GM18520 (cell line): Measurements from ENCODE around the gene PRSS57.
"Not testable (repeated sequence)": the region's sequence is repeated elsewhere in the genome, so short reads cannot be mapped to it uniquely, and the experiment has no call there.

Experiments used
- ATAC-seq: cut with Tn5 transposase; IDR thresholded peaks from one replicate; pipeline ENCODE4 v1.9.1; 2021; ENCODE audit not compliant: unreplicated experiment

Gene PRSS57

DNA sequence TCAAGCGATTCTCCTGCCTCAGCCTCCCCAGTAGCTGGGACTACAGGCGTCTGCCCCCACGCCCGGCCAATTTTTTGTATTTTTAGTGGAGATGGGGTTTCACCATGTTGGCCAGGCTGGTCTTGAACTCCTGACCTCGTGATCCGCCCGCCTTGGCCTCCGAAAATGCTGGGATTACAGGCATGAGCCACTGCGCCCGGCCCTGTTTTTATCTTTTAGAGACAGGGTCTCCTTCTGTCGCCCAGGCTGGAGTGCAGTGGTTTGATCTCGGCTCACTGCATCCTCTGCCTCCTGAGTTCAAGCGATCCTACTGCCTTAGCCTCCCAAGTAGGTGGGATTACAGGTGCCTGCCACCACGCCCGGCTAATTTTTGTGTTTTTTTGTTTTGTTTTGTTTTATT is 3.3 kb upstream of the PRSS57 start:
- not testable (repeated sequence) for ATAC-seq

DNA sequence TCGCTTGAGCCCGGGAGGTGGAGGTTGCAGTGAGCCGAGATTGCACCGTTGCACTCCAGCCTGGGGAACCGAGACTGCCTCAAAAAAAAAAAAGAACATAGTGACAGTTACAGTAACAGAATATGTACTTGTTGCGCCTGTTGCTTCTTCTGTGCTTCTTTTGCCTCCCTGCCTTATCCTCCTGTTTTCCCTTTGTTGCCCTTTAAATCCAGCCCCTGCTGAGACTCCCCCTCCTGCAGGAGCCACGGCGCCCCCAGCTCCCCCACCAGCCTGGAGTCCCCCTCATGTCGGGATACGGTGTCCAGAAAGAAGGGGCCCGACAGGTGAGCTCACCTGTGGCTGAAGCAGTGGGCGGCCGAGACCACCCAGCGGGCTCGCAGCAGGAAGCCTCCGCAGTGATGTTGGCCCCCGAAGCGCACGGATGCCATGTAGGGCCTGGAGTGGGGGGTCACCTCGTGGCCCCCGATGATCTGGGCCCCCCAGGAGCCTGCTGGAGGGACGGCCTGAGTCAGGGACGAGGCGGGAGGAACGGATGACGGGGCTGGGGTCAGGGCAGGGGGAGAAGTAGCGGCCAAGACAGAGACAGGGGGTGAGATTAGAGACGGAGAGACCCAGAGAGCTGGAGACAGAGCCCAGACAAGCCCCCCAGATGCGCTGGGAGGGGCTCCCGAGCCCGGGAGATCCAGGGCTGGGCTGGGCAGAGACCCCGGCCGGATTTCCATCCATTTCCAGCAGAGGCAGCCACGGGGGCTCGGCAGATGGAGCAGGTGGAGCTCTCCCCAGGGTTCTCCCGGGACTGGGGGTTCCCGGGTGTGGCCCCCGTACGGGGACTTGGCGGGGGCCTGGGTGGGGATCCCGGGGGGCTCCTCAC is 536 bp downstream of the PRSS57 start:
- no peak for ATAC-seq

DNA sequence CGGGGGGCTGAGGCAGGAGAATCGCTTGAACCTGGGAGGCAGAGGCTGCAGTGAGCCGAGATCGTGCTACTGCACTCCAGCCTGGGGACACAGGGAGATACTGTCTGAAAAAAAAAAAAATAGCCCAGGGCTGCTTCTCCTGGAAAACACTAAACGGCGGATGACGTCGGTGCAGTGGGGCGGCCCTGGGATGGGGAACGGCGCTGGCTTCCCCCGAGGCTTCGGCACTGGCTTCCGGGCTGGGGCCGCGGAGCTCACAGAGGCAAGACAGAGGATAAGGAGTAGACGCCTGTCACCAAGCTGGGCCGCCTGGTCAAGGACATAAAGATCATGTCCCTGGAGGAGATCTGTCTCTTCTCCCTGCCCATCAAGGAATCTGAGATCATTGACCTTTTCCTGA is 5.0 kb downstream of the PRSS57 start:
- no peak for ATAC-seq

DNA sequence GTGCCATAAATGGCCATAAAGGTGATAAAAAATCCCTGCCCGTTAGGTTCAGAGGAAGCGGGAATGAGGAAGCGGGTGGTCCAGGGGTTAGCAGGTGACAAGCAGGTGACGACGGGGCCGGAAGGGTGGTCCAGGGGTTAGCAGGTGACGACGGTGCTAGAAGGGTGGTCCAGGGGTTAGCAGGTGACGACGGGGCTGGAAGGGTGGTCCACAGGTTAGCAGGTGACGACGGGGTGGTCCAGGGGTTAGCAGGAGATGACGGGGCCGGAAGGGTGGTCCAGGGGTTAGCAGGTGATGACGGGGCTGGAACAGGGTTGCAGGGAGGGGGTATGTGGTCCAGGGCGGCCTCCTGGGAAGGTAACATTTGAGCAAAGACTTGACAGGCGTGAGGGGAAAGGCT is 6.3 kb downstream of the PRSS57 start:
- ATAC-seq = no peak

DNA sequence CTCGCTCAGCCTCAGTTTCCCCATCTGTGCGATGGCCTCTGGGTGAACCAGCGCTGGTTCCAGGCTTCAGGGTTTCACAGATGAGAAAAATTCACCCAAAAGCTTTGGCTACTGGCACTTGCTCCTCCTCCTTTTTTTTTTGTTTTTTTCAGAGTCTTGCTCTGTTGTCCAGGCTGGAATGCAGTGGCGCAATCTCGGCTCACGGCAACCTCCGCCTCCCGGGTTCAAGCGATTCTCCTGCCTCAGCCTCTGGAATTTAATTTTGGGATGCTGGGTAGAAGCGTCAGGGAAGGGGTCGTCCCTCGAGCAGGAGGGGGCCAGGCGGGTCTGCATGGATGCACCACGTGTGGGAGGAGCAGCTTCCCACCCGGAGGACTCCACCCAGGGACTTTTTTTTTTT is 7.0 kb downstream of the PRSS57 start:
- no peak for ATAC-seq

DNA sequence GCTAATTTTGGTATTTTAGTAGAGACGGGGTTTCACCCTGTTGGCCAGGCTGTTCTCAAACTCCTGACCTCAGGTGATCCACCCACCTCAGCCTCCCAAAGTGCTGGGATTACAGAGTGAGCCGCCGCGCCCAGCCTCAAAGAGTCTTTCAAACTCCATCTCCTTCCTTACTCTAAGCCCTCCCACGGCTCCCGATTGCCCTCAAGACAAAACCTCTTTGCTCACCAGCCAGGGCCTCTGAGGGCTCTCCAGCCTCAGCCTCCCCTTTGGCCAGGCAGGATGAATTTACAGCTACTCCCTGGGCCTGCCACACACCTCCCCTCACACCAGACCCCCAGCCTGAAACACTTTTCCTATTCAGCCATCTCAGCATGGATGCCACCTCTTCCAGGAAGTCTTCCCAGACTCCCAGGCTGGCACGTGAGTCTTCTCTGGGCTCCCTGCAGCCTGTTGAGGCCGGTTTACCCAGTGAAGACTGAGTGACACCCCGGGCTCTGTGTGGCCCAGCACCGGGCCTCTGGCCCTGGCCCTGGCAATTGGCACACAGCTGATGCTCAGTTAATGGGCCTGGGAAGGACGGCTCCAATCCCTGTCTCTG is 7.6 kb downstream of the PRSS57 start:
- ATAC-seq = no peak

DNA sequence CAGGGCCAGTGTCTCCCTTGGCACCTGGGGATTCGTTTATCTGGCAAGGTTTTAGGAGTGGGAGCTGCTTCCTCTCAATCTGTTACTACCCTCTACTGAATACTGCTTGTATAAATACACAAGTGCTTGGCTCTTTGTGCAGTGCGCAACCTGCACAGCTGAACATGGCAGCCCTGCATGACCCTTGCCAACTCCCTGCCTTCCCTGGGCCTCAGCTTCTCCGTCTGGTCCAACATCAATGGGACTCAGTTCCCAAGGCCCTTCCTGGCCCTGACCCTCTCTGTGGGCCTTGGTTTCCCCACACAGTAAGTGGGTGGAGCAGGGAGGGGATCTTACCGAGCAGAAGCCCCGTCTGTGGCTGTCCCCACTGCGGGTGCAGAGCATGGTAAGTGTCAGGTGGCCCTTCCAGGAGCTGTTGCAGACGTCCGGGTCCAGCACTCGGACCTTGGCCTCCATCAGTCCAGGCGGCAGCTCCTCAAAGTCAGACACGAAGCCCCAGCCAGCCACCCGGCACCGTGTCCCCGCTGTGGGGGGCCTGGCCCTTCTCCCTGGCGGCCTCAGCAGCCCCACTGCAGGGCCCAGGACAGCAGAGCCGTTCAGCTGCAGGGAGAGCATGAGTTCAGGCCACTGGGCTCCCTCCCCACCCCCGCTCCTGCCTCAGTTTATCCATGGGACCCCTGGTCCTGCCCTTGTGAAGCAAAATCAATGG is 8.5 kb downstream of the PRSS57 start:
- no peak for ATAC-seq

DNA sequence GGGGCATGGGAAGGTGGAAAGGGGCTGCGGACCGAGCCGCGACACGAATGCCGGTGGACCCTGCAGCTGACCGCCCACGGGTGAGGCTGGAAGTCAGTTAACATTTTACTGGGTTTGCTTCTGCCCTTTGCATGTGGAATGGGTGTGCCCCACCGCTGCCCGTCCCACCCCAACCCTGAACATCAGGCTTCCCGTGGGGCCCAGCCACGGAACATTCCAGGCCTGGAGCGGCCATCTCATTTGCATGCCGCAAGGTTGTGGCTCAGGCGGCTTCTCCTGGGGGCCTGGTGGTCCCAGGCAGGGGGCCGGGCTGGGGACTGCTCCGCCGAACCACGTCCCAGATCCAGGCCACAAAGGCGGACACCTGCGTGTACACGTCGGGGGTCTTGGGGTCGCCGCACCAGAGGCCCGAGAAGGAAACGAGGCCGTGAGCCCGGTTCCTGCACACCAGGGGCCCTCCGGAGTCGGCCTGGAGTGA is 9.8 kb downstream of the PRSS57 start:
- ATAC-seq = no peak

DNA sequence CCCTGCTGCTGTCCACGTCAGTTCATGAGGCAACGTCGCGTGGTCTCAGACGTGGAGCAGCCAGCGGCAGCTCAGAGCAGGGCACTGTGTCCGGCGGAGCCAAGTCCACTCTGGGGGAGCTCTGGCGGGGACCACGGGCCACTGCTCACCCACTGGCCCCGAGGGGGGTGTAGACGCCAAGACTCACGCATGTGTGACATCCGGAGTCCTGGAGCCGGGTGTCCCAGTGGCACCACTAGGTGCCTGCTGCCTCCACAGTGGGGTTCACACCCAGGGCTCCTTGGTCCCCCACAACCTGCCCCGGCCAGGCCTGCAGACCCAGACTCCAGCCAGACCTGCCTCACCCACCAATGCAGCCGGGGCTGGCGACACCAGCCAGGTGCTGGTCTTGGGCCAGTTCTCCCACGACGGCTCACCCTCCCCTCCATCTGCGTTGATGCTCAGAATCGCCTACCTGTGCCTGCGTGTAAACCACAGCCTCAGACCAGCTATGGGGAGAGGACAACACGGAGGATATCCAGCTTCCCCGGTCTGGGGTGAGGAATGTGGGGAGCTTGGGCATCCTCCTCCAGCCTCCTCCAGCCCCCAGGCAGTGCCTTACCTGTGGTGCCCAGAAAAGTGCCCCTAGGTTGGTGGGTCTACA is 12.5 kb downstream of the PRSS57 start:
- ATAC-seq = no peak

DNA sequence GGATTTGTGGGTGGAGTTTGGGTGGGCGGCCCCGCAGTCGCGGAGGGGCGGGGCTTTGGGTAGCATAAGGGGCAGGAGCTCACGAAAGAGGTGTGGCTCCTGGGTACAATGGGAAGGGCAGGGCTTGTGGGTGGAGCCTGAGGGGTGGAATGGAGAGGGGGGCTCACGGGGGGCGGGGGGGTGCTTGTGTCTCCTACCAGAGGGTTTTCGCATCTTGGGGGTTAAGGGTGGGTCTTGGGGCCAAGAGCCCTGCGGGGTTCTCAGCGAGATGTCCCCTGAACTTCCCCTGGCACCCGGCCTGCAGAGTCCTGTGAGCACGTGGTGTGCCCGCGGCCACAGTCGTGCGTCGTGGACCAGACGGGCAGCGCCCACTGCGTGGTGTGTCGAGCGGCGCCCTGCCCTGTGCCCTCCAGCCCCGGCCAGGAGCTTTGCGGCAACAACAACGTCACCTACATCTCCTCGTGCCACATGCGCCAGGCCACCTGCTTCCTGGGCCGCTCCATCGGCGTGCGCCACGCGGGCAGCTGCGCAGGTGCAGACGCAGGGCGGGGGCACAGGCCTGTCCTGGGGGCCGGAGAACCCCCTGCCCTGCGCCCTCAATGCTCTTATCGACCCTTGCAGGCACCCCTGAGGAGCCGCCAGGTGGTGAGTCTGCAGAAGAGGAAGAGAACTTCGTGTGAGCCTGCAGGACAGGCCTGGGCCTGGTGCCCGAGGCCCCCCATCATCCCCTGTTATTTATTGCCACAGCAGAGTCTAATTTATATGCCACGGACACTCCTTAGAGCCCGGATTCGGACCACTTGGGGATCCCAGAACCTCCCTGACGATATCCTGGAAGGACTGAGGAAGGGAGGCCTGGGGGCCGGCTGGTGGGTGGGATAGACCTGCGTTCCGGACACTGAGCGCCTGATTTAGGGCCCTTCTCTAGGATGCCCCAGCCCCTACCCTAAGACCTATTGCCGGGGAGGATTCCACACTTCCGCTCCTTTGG is 13.9 kb downstream of the PRSS57 start:
- ATAC-seq = no peak

DNA sequence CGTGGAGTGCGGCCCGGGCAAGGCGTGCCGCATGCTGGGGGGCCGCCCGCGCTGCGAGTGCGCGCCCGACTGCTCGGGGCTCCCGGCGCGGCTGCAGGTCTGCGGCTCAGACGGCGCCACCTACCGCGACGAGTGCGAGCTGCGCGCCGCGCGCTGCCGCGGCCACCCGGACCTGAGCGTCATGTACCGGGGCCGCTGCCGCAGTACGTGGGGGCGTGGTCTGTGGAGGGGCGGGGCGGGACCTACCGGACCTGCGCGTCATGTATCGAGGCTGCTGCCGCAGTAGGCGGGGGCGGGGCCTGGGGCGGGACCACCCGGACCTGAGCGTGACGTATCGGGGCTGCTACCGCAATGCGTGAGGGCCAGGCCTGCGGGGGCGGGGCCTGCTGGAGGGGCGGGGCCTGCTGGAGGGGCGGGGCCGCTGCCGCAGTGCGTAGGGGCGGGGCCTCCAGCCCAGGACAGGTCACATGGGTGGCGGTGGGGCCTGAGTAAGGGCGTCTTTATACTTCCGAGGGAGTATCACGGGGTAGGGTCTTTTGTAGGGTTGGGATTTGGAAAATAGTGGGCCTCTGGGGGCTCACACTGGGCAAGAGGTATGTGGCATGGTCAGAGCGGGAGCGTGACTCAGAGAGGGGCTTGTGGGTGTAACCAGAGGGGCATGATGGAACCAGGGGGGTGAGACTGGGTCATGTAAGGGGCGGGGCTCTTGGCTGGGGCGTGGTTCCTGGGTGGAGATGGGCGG is 14.8 kb downstream of the PRSS57 start:
- ATAC-seq = peak; percentile 76

DNA sequence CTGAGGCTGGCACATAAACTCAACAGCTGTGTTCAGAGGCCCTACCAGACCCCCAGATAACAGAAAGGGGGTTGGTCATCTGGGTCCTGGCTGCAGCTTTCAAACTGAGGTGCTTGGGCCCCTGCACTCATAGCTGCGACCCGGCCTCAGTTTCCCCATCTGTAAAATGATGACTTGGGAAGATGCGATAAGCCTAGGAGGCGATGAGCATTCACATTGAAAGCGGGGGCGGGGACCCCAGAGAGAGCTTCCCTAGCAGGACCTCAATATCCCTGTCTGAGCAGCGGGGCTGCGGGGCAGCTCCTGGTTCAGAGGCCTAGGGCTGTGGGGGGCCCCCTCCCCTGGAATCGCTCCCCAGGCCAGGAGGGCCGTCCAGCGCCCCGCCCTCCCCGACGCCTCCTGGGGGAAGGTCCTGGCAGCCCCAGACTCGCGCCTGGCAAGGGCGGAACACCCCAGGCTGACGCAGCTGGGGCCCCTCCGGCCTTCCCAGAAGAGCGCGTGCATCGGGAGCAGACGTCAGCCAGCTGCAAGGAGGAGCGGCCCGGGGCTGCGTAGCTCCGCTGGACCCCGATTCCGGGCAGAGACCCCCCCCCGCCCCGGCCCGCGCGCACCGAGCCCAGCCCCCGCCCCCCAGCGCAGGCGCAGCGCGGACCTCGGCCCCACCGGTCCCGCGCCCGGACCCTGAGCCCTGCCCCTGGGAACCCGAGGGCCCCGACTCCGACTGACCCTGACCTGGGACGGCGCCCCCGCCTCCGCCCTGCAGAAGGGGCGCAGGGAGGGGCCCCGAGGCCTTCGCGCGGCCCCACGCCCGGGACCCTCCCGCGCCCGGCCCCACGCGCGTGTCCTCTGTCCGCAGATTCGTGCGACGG is 15.6 kb downstream of the PRSS57 start:
- peak; percentile 6 for ATAC-seq

DNA sequence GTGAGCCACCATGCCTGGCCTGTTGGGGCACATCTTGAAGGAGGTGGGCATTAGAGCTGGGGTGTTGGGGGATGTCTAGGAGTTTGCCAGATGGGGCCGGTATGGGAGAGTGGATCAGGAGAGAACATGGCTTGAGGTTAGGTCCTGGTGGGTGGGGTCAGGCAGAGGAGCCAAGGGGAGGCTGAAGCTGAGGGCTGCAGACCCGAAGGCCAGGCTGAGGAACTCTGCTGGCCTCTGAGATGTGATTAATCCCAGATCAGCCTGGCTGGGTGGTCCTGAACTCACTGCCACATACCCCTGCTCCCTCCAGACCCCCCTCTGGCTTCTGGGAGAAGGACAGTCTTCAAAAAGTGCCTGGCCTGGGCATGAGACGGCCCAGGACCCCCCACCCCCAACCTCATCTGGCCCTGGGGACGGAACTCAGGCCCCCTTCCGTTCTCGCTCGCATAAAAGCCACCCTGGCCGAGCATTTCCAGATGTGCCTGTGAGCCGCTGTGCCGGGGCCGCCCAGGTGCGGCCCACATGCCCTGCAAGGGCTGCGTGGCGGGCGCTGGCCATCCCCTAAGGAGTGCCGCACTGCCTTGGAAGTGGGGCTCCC is 16.4 kb downstream of the PRSS57 start:
- no peak for ATAC-seq

DNA sequence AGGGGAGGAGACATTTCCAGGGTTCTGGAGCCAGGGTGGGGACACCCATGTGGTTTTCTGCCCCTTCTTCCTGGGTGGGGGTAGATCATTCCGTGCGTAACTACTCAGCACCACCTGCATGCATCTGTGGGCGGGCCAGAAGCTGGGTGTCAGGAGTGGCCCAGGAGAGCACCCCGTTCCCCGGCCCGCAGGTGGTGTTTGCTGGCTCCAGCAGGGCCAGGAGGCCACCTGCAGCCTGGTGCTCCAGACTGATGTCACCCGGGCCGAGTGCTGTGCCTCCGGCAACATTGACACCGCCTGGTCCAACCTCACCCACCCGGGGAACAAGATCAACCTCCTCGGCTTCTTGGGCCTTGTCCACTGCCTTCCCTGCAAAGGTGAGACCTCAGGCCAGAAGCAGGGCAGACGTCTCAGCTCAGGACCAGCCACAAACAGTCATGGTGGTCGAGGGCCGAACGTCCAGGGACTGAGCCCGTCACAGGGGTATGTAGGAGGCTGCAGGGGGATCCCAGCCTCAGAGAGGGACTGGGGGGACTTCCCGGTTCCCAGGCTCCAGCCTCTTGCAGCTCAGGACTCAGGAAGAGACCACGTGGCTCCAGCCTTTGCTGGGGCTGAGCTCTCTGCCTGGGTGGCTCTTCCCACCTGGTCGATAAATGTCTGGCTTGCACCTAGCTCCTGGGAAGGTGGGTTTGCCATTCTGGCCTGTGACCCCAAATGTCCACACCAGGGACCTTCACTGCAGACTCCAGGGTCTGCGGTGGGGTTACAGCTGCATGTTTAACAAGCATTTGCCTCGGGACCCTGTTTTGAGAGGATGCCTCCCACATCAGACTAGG is 17.4 kb downstream of the PRSS57 start:
- ATAC-seq = no peak

DNA sequence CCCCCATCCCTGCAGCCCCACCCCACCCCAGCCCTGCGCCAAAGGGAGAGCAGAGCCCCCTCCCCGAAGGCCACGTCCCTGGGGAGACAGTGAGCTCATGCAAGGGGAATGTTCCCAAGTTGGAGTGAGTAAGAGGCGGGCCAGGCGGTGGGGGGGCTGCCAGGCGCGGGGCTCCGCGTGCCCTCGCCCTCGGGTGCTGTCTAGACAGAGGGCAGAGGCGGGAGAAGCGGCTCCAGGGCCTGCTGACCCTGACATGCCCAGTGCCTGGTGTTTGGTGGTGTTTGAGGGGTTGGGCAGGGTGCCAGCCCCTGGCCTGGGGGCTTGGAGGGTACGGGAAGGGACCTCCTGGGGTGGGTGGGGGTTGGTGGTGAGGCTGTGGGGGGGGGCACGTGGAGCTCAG is 18.1 kb downstream of the PRSS57 start:
- ATAC-seq = no peak

DNA sequence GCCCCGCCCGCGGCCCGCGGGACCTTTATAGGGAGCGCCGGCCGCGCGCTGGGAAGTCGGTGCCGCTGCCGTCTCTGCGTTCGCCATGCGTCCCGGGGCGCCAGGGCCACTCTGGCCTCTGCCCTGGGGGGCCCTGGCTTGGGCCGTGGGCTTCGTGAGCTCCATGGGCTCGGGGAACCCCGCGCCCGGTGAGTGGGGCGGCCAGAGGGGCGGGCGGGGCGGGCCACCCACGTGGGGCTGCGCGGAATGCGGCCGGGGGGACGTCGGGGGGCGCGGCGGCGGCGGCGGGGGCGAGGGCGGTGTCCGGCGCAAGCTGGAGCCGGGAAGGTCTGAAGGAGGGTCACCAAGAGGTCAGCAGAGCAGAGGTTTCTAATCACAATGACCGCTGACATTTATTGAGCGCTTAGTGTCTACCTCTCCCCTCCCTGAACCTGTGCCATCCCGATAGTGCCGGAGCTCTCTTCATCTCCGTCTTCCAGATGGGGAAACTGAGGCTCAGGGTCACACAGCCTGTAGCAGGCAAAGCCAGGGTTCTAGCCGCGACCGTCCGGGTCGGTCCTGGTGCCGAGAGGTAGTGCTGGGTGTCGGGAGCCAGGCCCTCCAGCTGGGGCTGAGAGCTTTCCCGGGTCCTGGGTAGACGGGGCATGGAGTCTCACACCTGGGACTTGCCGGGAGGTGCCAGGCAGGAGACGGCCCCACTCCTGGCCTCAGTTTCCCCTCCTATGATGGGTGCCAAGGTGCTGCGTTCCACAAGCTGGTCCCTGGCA is 18.7 kb downstream of the PRSS57 start, which contains the start of gene FSTL3:
Gene FSTL3 (plus strand): TSS at position 54 of the 767 bp plus-strand sequence. CDS start 32 bp downstream, at position 86.
- no peak for ATAC-seq

DNA sequence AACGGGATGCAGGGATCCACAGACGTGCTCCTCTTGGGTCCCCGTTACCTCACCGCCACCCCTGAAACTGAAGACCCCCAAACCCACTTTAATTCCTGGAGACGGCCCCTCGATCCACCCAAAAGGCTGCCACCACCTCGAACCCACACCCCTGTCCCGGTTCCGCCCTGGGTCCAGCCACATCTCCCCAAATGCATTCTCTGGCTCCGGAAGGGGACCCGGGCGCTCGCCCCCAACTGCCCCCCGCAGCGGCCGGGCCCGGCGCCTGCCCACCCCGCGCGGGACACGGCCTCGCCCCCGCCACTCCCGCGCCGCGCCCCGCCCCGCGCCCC is 19.3 kb downstream of the PRSS57 start:
- ATAC-seq = no peak
